ENCODE results near the gene GBA2. TPM values are rescaled to one million over a fixed set of nuclear protein-coding genes. Genes with fewer than 3 reads are reported as not detected.

Gene GBA2
- total and polyA plus RNA-seq, 9 donors, result 27.8 to 73.2 (median 44.5) TPM

- Histone ChIP-seq H3K36me3 (no peaks in the 10 kb centered on the region), H3K4me1 (ENCODE audit: insufficient read depth) (peaks cover 15% of the 10 kb centered on the region), H3K4me3 (peak overlapping the region; percentile 66), H3K27ac (peak overlapping the region; percentile 16 to 50), H3K9me3 (no peaks in the 10 kb centered on the region), H3K27me3 (no peaks in the 10 kb centered on the region)
- 35 to 38% (median 36%) methylated on average over 2 of the region's 2 CpGs for WGBS, 3 donors
- TF ChIP-seq, protein P1, sequence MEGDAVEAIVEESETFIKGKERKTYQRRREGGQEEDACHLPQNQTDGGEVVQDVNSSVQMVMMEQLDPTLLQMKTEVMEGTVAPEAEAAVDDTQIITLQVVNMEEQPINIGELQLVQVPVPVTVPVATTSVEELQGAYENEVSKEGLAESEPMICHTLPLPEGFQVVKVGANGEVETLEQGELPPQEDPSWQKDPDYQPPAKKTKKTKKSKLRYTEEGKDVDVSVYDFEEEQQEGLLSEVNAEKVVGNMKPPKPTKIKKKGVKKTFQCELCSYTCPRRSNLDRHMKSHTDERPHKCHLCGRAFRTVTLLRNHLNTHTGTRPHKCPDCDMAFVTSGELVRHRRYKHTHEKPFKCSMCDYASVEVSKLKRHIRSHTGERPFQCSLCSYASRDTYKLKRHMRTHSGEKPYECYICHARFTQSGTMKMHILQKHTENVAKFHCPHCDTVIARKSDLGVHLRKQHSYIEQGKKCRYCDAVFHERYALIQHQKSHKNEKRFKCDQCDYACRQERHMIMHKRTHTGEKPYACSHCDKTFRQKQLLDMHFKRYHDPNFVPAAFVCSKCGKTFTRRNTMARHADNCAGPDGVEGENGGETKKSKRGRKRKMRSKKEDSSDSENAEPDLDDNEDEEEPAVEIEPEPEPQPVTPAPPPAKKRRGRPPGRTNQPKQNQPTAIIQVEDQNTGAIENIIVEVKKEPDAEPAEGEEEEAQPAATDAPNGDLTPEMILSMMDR (IDR thresholded peaks at IDR 0.05), result no peak
- no peak for TF ChIP-seq POLR2A (IDR thresholded peaks at IDR 0.05)
- no peak for TF ChIP-seq EP300 (IDR thresholded peaks at IDR 0.05)
- DNase-seq, result no peak
- intact Hi-C loops (cut with DNase I), result no loop called here
These were observed 61.7 kb downstream of the GBA2 start for GRCh38 chr9:35687306-35687705.

Small RNAs within 50 kb of the gene (microRNA-seq; reads per million reads assigned to microRNA genes)
- gene MIR6852 (0 reads per million in 3 donors), gene MIR6853 (0 to 0.38 (median 0) reads per million in 3 donors)

Small RNAs within 50 kb of the gene (small RNA-seq; reads per million reads assigned to genes)
- not detected for gene MIR6853

Other genes with a start within 250 kb of the GBA2 start
- 10 to 100 TPM; 13.2 to 51.1 (median 36.6) TPM for gene TESK1, start 144.0 kb downstream of the GBA2 start, total RNA-seq
- 10 to 100 TPM; 20.5 to 29.6 TPM for gene TESK1, start 144.0 kb downstream of the GBA2 start, polyA plus RNA-seq
- 1 to 10 TPM in 5 of 7 donors, under 1 TPM in 2; 0.28 to 4.1 (median 1.2) TPM for gene CD72, start 130.8 kb downstream of the GBA2 start, total RNA-seq
- 1 to 10 TPM in 1 of 2 donors, under 1 TPM in 1; 0.98 to 3.8 TPM for gene CD72, start 130.8 kb downstream of the GBA2 start, polyA plus RNA-seq
- gene SIT1, start 98.3 kb downstream of the GBA2 start, total RNA-seq, result under 1 TPM in 4 of 7 donors, not detected in 3; 0.20 to 0.72 (median 0.56) TPM
- under 1 TPM; 0.29 to 0.82 TPM for gene SIT1, start 98.3 kb downstream of the GBA2 start, polyA plus RNA-seq
- over 10,000 TPM in 5 of 7 donors, 1,000 to 10,000 TPM in 2; 3,031 to 27,726 (median 15,130) TPM for gene RMRP, start 91.2 kb downstream of the GBA2 start, total RNA-seq
- 100 to 1,000 TPM in 1 of 2 donors, not detected in 1; 126 TPM for gene RMRP, start 91.2 kb downstream of the GBA2 start, polyA plus RNA-seq
- gene CCDC107, start 90.9 kb downstream of the GBA2 start, total RNA-seq, result 10 to 100 TPM; 14.6 to 29.8 (median 19.1) TPM
- gene CCDC107, start 90.9 kb downstream of the GBA2 start, polyA plus RNA-seq, result 10 to 100 TPM; 15.0 to 17.8 TPM
- 1 to 10 TPM in 2 of 7 donors, under 1 TPM in 5; 0.17 to 1.4 (median 0.58) TPM for gene ARHGEF39, start 84.0 kb downstream of the GBA2 start, total RNA-seq
- under 1 TPM; 0.17 to 0.52 TPM for gene ARHGEF39, start 84.0 kb downstream of the GBA2 start, polyA plus RNA-seq
- gene CA9, start 75.3 kb downstream of the GBA2 start, total RNA-seq, result 10 to 100 TPM in 1 of 7 donors, 1 to 10 TPM in 4, under 1 TPM in 1, not detected in 1; 0.37 to 19.5 (median 1.4) TPM
- under 1 TPM; 0.38 to 0.42 TPM for gene CA9, start 75.3 kb downstream of the GBA2 start, polyA plus RNA-seq
- gene TPM2, start 59.3 kb downstream of the GBA2 start, total RNA-seq, result 100 to 1,000 TPM; 179 to 853 (median 309) TPM
- gene TPM2, start 59.3 kb downstream of the GBA2 start, polyA plus RNA-seq, result 100 to 1,000 TPM; 526 to 716 TPM
- 100 to 1,000 TPM; 106 to 344 (median 271) TPM for gene TLN1, start 17.0 kb downstream of the GBA2 start, total RNA-seq
- gene TLN1, start 17.0 kb downstream of the GBA2 start, polyA plus RNA-seq, result 100 to 1,000 TPM; 124 to 292 TPM
- gene CREB3, start 16.6 kb downstream of the GBA2 start, total RNA-seq, result 10 to 100 TPM; 31.2 to 41.5 (median 36.6) TPM
- 10 to 100 TPM; 32.3 to 39.8 TPM for gene CREB3, start 16.6 kb downstream of the GBA2 start, polyA plus RNA-seq
- 10 to 100 TPM in 6 of 7 donors, 1 to 10 TPM in 1; 9.4 to 32.3 (median 26.6) TPM for gene RGP1, start 59 bp upstream of the GBA2 start, total RNA-seq
- gene RGP1, start 59 bp upstream of the GBA2 start, polyA plus RNA-seq, result 10 to 100 TPM; 13.4 to 17.0 TPM
- 1 to 10 TPM in 1 of 7 donors, under 1 TPM in 1, not detected in 5; 0.40 to 4.4 TPM for gene MSMP, start 5.0 kb upstream of the GBA2 start, total RNA-seq
- gene MSMP, start 5.0 kb upstream of the GBA2 start, polyA plus RNA-seq, result under 1 TPM in 1 of 2 donors, not detected in 1; 0.41 TPM
- 10 to 100 TPM in 5 of 7 donors, 1 to 10 TPM in 2; 5.5 to 30.1 (median 18.0) TPM for gene NPR2, start 42.4 kb upstream of the GBA2 start, total RNA-seq
- gene NPR2, start 42.4 kb upstream of the GBA2 start, polyA plus RNA-seq, result 10 to 100 TPM; 15.4 to 54.4 TPM
- 10 to 100 TPM in 1 of 7 donors, 1 to 10 TPM in 6; 2.1 to 28.1 (median 5.0) TPM for gene SPAG8, start 63.0 kb upstream of the GBA2 start, total RNA-seq
- gene SPAG8, start 63.0 kb upstream of the GBA2 start, polyA plus RNA-seq, result 1 to 10 TPM; 2.1 to 3.0 TPM
- gene HINT2, start 65.8 kb upstream of the GBA2 start, total RNA-seq, result 10 to 100 TPM; 14.9 to 38.0 (median 24.9) TPM
- 10 to 100 TPM; 26.1 to 36.0 TPM for gene HINT2, start 65.8 kb upstream of the GBA2 start, polyA plus RNA-seq
- gene FAM221B, start 79.5 kb upstream of the GBA2 start, total RNA-seq, result not detected
- not detected for gene FAM221B, start 79.5 kb upstream of the GBA2 start, polyA plus RNA-seq
- gene TMEM8B, start 80.0 kb upstream of the GBA2 start, total RNA-seq, result 10 to 100 TPM; 11.2 to 42.8 (median 37.0) TPM
- 10 to 100 TPM; 17.2 to 20.6 TPM for gene TMEM8B, start 80.0 kb upstream of the GBA2 start, polyA plus RNA-seq
- gene OR13J1, start 121.2 kb upstream of the GBA2 start, total RNA-seq, result not detected
- gene OR13J1, start 121.2 kb upstream of the GBA2 start, polyA plus RNA-seq, result not detected
- 1 to 10 TPM in 5 of 7 donors, under 1 TPM in 1, not detected in 1; 0.48 to 8.1 (median 3.4) TPM for gene HRCT1, start 157.0 kb upstream of the GBA2 start, total RNA-seq
- gene HRCT1, start 157.0 kb upstream of the GBA2 start, polyA plus RNA-seq, result 1 to 10 TPM in 1 of 2 donors, under 1 TPM in 1; 0.90 to 1.1 TPM
- gene SPAAR, start 160.3 kb upstream of the GBA2 start, total RNA-seq, result 1 to 10 TPM in 5 of 7 donors, under 1 TPM in 2; 0.33 to 5.4 (median 2.0) TPM
- 1 to 10 TPM; 1.4 to 2.3 TPM for gene SPAAR, start 160.3 kb upstream of the GBA2 start, polyA plus RNA-seq
- not detected for gene OR2S2, start 208.9 kb upstream of the GBA2 start, total RNA-seq
- gene OR2S2, start 208.9 kb upstream of the GBA2 start, polyA plus RNA-seq, result not detected